HUDEP-2 (cell line): Measurements from ENCODE around the gene KCNMA1.

Experiments
- DNase-seq, 76 experiments: peaks; one replicate each; lab custom pipeline; 2025; ENCODE audit not compliant: unreplicated experiment in 76 of 76; lab: John Stamatoyannopoulos, UW

The KCNMA1 gene

GRCh38 chr10:77180794-77181193 is 456.8 kb downstream of the KCNMA1 start:
- no peak for DNase-seq

GRCh38 chr10:77180104-77180503 is 457.5 kb downstream of the KCNMA1 start:
- no peak for DNase-seq

GRCh38 chr10:77179015-77179695 is 458.5 kb downstream of the KCNMA1 start:
- no peak for DNase-seq

- DNase-seq = no peak
Measured at GRCh38 chr10:77177589-77177988, 460.0 kb downstream of the KCNMA1 start.

GRCh38 chr10:77177161-77177560 is 460.4 kb downstream of the KCNMA1 start:
- no peak for DNase-seq

- DNase-seq = no peak
Measured at GRCh38 chr10:77176232-77176631, 461.4 kb downstream of the KCNMA1 start.

- no peak for DNase-seq
Measured at GRCh38 chr10:77175631-77176222, 461.9 kb downstream of the KCNMA1 start.

- DNase-seq = peak in 52 of 76 experiments; percentile 1 to 60 (median 30)
Measured at GRCh38 chr10:77173615-77174461, 463.8 kb downstream of the KCNMA1 start.

- no peak for DNase-seq
Measured at GRCh38 chr10:77172086-77172485, 465.5 kb downstream of the KCNMA1 start.

- DNase-seq = no peak
Measured at GRCh38 chr10:77168861-77169260, 468.7 kb downstream of the KCNMA1 start.

GRCh38 chr10:77168161-77168560 is 469.4 kb downstream of the KCNMA1 start:
- DNase-seq = no peak

GRCh38 chr10:77165445-77166208 is 472.0 kb downstream of the KCNMA1 start:
- DNase-seq = peak in 20 of 76 experiments; percentile 1 to 32 (median 7)

- no peak for DNase-seq
Measured at GRCh38 chr10:77164616-77165311, 472.8 kb downstream of the KCNMA1 start.

- DNase-seq = no peak
Measured at GRCh38 chr10:77163670-77164348, 473.8 kb downstream of the KCNMA1 start.

GRCh38 chr10:77162697-77163096 is 474.9 kb downstream of the KCNMA1 start:
- no peak for DNase-seq

GRCh38 chr10:77160679-77161078 is 476.9 kb downstream of the KCNMA1 start:
- DNase-seq = no peak

- no peak for DNase-seq
Measured at GRCh38 chr10:77159538-77160110, 478.0 kb downstream of the KCNMA1 start.

GRCh38 chr10:77158666-77159065 is 478.9 kb downstream of the KCNMA1 start:
- no peak for DNase-seq

- no peak for DNase-seq
Measured at GRCh38 chr10:77157248-77158019, 480.2 kb downstream of the KCNMA1 start.
